Activated T-cell treated with anti-CD3 and anti-CD28 coated beads for 24 hours (primary cell): ENCODE results near the gene CXADR.

Experiments used
- DNase-seq: peaks from one replicate; pipeline ENCODE4 v3.0.0-alpha.2; 2020; ENCODE audit warnings: low read depth

Gene CXADR

GRCh38 chr21:17542371-17543011 lies 29.6 kb downstream of the CXADR start:
- no peak for DNase-seq

- DNase-seq, result no peak
Measured at GRCh38 chr21:17545007-17545406, 32.2 kb downstream of the CXADR start.

GRCh38 chr21:17548262-17548661 lies 35.4 kb downstream of the CXADR start:
- DNase-seq, result no peak

- no peak for DNase-seq
Measured at GRCh38 chr21:17550671-17551308, 37.9 kb downstream of the CXADR start.

GRCh38 chr21:17552410-17552809 lies 39.6 kb downstream of the CXADR start:
- no peak for DNase-seq

- DNase-seq, result no peak
Measured at GRCh38 chr21:17554120-17554519, 41.3 kb downstream of the CXADR start.

- no peak for DNase-seq
Measured at GRCh38 chr21:17554679-17555465, 42.0 kb downstream of the CXADR start.

GRCh38 chr21:17560377-17561025 lies 47.7 kb downstream of the CXADR start:
- no peak for DNase-seq

GRCh38 chr21:17570786-17571185 lies 57.9 kb downstream of the CXADR start:
- DNase-seq, result no peak

- no peak for DNase-seq
Measured at GRCh38 chr21:17572431-17572830, 59.6 kb downstream of the CXADR start.

- no peak for DNase-seq
Measured at GRCh38 chr21:17575076-17575475, 62.2 kb downstream of the CXADR start.

GRCh38 chr21:17576080-17576835 lies 63.4 kb downstream of the CXADR start:
- no peak for DNase-seq

- DNase-seq, result no peak
Measured at GRCh38 chr21:17577701-17578100, 64.9 kb downstream of the CXADR start.

GRCh38 chr21:17578162-17578561 lies 65.3 kb downstream of the CXADR start:
- no peak for DNase-seq

GRCh38 chr21:17578876-17579275 lies 66.0 kb downstream of the CXADR start:
- DNase-seq, result no peak

- DNase-seq, result no peak
Measured at GRCh38 chr21:17580319-17580718, 67.5 kb downstream of the CXADR start.

GRCh38 chr21:17583898-17584297 lies 71.1 kb downstream of the CXADR start:
- no peak for DNase-seq

- no peak for DNase-seq
Measured at GRCh38 chr21:17585875-17586450, 73.1 kb downstream of the CXADR start.

GRCh38 chr21:17590430-17590829 lies 77.6 kb downstream of the CXADR start:
- no peak for DNase-seq

- DNase-seq, result no peak
Measured at GRCh38 chr21:17597680-17598079, 84.8 kb downstream of the CXADR start.

GRCh38 chr21:17598437-17598836 lies 85.6 kb downstream of the CXADR start:
- DNase-seq, result no peak

GRCh38 chr21:17602874-17603273 lies 90.0 kb downstream of the CXADR start:
- no peak for DNase-seq
